Fibroblast of skin of left biceps (primary cell): ENCODE data around the gene PRRT4.

Source experiments
- DNase-seq, 2 experiments: peaks; one replicate each; pipeline ENCODE4 v3.0.0-alpha.2; 2013; ENCODE audit warnings: low read depth in 2 of 2

Gene PRRT4

GRCh38 chr7:128361411-128362379 is at the start of gene PRRT4:
Gene PRRT4, minus strand, starts transcription at chr7:128361690.
- DNase-seq, result no peak

DNA sequence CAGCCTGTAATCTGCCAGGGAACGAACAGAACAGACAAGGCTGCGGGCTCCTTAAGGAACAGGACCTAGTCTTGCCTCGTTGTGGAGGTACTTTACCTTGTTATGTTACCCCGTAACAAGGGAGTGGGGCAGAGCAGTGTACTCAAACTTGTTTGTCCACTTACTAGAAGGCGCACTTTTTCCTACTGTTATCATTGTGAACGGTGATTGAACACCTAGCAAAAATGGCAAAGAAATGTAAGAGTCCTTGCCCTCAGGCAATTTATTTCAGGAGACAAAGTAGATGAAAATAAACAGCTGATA is 48.9 kb upstream of the PRRT4 start:
- no peak for DNase-seq

- peak; percentile 67 to 69 for DNase-seq
Measured at GRCh38 chr7:128409596-128410450, 48.3 kb upstream of the PRRT4 start, which contains the start of gene IMPDH1. Gene IMPDH1, minus strand, starts transcription at chr7:128409982. Its CDS starts 81 bp downstream, at chr7:128409901.

DNA sequence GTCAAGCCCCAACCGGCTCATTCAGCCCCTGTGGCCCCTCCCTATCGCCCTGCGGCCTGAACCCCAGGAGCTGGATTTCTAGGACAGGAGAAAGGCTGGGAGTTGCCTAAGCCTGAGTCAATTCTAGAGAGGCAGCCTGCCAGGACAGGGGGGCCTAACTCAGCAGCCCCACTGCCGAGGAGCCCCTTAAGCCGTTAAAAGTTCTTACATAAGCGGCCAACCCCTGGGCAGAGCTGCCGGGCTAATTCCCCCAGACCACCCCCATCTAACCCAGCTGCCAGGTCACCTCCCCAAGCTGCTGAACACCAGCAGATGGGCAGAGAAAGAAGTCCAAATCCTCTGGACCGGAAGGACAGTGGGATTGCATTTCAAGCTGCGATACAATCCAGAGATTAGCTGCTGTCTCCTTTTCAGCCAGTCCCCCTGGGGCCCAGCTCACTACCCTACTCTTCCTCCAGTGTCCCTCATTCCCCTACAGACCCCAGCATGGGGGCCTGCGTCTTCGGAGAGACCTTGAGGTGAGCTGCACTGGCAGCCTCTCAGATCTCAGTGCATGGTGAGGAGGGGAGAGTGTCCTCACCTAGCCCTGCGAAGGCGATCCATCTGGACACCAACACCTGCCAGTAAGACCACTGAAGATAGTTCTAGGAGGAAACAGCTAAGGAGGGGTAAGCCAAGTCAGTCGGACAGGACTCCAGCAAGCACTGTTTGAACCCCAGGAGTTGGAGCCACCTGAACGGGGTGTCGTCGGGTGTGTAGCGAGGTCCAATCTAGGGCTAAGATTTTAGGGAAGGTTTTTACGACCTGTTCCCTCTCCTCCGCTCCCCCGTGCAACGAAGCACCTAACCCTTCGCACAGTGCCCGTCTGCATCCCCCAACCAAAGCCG is 47.5 kb upstream of the PRRT4 start:
- DNase-seq, result no peak

DNA sequence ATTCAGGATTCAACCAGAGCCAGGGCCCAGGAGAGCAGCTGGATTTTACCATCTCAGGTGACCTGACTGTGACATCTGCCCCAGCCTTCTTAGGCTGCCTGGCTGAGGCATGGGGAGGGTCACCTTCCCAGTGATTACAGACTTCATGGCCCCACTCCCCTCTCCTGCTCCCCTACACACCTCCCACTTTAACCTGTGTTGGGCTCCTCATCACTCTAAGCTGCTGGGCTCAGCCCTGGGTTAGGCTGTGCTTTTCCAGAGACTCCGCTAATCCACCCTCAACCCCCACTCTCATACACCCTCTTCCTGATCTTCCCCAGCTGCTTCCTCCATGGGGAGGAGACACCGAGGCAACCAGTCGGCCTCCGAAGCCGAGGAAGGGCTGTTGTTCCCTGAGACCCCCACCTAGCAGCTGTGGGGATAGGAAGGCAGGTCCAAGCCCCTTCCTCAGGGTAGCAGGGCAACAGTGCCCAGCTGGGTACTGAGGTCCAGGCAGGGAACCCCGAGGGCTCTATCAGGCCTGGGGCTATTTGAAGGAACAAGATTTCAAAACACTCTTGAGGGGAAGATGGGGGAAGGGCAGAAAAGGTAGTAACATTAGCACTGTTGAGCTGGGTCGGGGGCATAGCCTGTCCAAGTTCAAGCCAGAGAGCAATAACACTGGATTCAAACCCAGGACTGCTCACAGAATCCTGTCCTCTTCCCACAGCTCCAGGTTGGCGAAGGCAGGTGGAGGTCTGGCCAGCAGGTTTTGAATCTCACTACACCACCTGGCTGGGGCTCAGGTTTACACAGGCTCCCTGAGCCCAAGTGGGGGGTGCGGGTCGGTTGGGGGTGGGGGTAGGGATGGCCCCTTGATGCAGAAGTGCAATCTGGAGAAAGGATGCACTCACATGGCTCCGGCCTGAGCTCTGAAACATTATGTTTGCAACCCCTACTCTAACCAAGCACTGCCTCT is 46.5 kb upstream of the PRRT4 start:
- DNase-seq, result no peak

DNA sequence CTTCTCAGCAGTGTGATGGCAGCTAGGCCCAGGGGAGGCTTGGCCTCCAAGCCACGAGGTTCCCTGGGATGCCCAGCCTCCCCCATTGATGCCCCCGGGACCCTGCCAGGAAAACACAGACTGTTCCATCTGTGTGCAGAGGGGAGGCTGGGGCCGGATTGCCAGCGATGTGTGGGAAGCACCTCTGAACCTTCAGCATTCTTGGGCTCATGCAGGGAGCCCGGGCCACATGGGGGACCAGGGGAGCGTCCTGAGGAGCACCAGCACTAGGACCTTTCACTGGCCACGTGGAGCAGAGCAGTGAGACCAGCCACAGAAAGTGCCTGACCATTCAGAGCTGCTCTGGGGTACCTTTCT is 45.7 kb upstream of the PRRT4 start:
- no peak for DNase-seq

GRCh38 chr7:128406314-128407232 is 45.1 kb upstream of the PRRT4 start:
- no peak for DNase-seq

GRCh38 chr7:128405471-128406313 is 44.2 kb upstream of the PRRT4 start:
- no peak for DNase-seq

- DNase-seq, result no peak
Measured at GRCh38 chr7:128404886-128405470, 43.5 kb upstream of the PRRT4 start.

DNA sequence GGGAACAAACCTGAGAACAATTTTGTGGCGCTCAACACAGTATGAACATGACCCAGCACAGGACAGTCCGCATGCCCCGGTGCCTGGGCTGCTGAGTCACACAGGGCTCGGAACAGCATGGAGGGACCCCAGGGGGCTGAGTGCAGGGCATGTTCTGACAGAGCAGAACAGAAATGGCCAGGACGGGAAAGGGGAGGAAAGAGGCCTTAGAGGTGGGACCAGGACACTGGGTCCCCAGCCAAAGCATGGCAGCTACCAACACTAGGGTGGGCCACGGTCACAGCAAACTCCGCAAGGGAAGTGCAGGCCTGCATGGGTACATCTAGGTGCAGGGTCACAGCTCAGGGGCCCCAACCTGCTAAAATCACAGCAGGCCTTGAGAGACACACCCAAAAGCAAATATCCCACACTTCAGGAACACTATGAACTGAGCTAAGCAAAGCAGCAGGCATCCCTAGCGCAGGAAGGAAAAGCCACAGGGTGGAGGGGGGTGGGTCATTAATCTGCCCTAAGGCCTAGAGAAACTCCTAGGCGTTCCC is 42.7 kb upstream of the PRRT4 start:
- no peak for DNase-seq

DNA sequence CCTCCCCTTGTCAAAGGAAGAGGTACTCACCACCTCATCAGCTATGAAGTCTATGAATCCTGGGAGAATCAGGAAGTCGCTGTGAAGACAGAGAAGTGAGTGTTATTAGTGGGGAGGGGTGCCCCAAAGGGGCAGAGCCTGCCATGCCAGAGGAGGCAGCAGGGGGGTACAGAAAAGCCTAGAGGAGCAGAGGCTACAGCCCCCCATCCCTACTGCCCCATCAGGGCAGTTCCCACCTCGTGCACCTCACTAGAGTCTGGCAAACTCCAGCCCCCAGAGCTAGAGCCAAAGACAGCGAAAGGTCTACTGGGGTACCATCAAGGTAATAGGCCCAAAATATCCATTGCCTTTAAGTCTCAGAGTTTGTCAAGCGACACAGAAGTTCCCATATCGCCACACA is 42.2 kb upstream of the PRRT4 start:
- DNase-seq, result no peak

DNA sequence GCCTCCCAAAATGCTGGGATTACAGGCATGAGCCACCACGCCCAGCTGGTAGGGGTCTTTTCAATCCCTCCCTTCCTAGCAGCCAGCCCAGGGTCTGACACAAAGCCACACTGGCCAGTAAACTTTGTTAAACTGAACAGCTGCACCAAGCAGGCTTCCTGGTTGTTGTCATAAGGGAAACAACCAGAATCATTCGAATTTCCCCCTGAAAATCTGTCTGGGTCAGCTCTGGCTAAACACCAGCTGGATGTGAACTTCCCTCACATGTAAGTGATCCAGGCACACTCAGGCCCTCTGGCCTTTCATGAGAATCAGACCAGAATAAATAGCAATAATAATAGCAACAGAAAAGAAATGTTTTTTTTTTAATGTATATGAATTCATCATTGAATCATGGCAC is 40.9 kb upstream of the PRRT4 start:
- no peak for DNase-seq

DNA sequence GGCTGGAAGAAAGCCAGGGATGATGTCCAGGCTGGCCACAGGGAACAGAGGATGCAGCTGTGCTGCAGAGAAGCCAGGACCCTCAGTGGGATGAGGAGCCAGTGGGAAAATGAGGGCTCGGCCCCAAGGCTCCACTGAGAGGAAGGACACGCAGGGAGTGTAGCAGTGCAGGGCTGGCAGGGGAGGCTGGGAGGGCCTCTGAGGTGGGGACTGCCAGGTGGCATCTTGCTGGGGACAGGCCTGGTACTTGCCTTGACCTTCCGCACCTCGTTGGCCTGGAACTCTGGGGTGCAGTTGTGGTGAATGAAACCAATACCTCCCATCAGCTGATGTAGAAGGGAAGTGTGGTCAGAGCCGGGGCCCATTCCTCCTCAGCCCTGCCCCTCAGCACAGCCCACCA is 39.1 kb upstream of the PRRT4 start:
- DNase-seq, result no peak

- no peak for DNase-seq
Measured at GRCh38 chr7:128399991-128400390, 38.5 kb upstream of the PRRT4 start.

DNA sequence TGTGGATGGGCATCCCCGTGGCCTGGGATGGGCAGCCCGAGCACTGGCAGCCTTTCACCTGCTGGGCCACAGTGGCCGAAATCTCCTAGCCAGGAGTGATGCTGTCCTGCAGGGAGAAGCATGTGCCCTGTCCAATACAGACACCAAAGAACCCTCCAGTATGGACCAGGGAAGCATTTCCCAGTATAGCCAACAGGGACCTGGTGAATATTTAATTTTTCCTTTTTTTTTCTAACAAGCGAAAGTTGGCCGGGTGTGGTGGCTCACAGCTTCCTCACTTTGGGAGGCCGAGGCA is 37.3 kb upstream of the PRRT4 start:
- no peak for DNase-seq

DNA sequence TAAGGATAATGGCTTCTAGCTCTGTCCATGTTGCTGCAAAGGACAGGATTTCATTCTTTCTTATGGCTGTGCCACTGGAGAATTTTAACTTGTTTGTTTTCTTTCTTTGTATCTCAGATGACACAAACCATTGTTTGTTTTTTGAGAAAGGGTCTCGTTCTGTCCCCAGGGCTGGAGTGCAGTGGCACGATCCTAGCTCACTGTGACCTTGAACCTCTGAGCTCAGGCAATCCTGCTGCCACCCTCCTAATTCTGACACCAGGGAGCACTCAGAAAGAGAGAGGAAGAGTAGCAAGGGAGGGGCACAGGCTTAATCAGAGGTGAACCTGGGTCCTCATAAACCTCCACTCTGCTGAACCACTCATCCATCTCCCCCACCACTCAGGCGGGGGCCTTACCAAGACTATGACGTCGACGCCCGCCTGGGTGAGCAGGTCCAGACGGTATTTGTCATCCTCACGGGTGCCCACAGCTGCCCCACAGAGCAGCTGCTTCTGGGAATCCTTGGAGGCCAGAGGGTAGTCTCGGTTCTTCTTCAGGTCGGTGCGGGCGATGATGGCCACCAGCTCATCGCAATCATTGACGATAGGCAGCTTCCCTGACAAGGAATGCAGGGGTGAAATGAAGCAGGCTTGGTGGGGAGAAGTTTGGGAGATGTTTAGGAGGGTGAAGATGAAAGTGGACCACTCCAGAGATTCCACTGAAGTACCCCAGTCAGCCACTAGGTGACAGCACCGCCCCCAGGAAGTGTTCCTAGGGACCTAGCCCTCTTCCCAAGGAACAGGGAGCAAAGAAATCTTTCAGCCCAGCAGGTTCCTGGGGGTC is 36.7 kb upstream of the PRRT4 start:
- DNase-seq, result no peak

GRCh38 chr7:128396357-128396756 is 34.9 kb upstream of the PRRT4 start:
- DNase-seq, result no peak
